Keratinocyte (primary cell): ENCODE measurements around the gene ADAM19. TPM values are rescaled to one million over a fixed set of nuclear protein-coding genes. Genes with fewer than 3 reads are reported as not detected.

Source experiments
- DNase-seq: peaks from one replicate; pipeline ENCODE4 v3.0.0-alpha.2; 2011; ENCODE audit warnings: low read depth, missing footprints, low spot score
- FAIRE-seq: peaks from 2 replicates; lab custom pipeline; 2011; peaks lifted over from hg19 to GRCh38; lab: Jason Lieb, UNC
- H2AFZ ChIP-seq: 2 replicates; pipeline ENCODE4 v1.6.0; 2012; ENCODE audit warnings: low read length, control low read depth, inconsistent platforms; ENCODE audit not compliant: control insufficient read depth
- H3K27ac ChIP-seq: 2 replicates; pipeline ENCODE4 v1.5.1; 2011; ENCODE audit warnings: low read length; ENCODE audit not compliant: control insufficient read depth, insufficient read depth
- H3K27me3 ChIP-seq: 3 replicates; pipeline ENCODE4 v1.6.0; 2011; ENCODE audit warnings: low read length; ENCODE audit not compliant: control insufficient read depth, insufficient read depth; ENCODE audit errors: extremely low read depth
- H3K36me3 ChIP-seq, 2 experiments: 2 replicates in 1 of 2; 3 replicates in 1 of 2; pipeline ENCODE4 v1.5.1; 2011; ENCODE audit warnings: low read length in 2 of 2, mild to moderate bottlenecking in 1 of 2; ENCODE audit not compliant: control insufficient read depth in 2 of 2, insufficient read depth in 2 of 2; ENCODE audit errors: extremely low read depth in 1 of 2
- H3K4me1 ChIP-seq: 3 replicates; pipeline ENCODE4 v1.5.1; 2011; ENCODE audit warnings: low read length; ENCODE audit not compliant: control insufficient read depth, insufficient read depth; ENCODE audit errors: extremely low read depth
- H3K4me2 ChIP-seq: 3 replicates; pipeline ENCODE4 v1.6.0; 2011; ENCODE audit warnings: low read depth, low read length; ENCODE audit not compliant: control insufficient read depth, insufficient read depth; ENCODE audit errors: extremely low read depth
- H3K4me3 ChIP-seq, 3 experiments: fragments of 200-600 bp in 1 of 3; sonication (generic) in 1 of 3; 2 replicates in 2 of 3; 3 replicates in 1 of 3; pipeline ENCODE4 v1.5.1; 2011 to 2016; ENCODE audit warnings: low read length in 3 of 3, mild to moderate bottlenecking in 3 of 3, control low read depth in 2 of 3, inconsistent platforms in 1 of 3, low read depth in 1 of 3, mixed read lengths in 1 of 3, mixed run types in 1 of 3, moderate library complexity in 1 of 3; ENCODE audit not compliant: control insufficient read depth in 2 of 3, insufficient read depth in 2 of 3; ENCODE audit errors: extremely low read depth in 1 of 3
- H3K79me2 ChIP-seq: 2 replicates; pipeline ENCODE4 v1.6.0; 2012; ENCODE audit warnings: low read length; ENCODE audit not compliant: control insufficient read depth, insufficient read depth
- H3K9ac ChIP-seq: 3 replicates; pipeline ENCODE4 v1.6.0; 2011; ENCODE audit warnings: low read length; ENCODE audit not compliant: control insufficient read depth, insufficient read depth; ENCODE audit errors: extremely low read depth
- H3K9me1 ChIP-seq: 3 replicates; pipeline ENCODE4 v1.6.0; 2011; ENCODE audit warnings: low read length; ENCODE audit not compliant: control insufficient read depth, insufficient read depth; ENCODE audit errors: extremely low read depth
- H3K9me3 ChIP-seq: 2 replicates; pipeline ENCODE4 v1.5.1; 2012; ENCODE audit warnings: low read depth, low read length; ENCODE audit not compliant: control insufficient read depth
- H4K20me1 ChIP-seq: 3 replicates; pipeline ENCODE4 v1.6.0; 2011; ENCODE audit warnings: low read length; ENCODE audit not compliant: control insufficient read depth, insufficient read depth; ENCODE audit errors: extremely low read depth
- CTCF ChIP-seq, 3 experiments: IDR thresholded peaks in 1 of 3; conservative IDR thresholded peaks in 1 of 3; optimal IDR thresholded peaks in 1 of 3; 2 replicates in 2 of 3; 3 replicates in 1 of 3; pipeline versions ENCODE3 to v1.5.1; 2011; ENCODE audit warnings: low read length in 3 of 3, mild to moderate bottlenecking in 3 of 3, moderate library complexity in 2 of 3, control low read depth in 1 of 3, inconsistent platforms in 1 of 3; ENCODE audit not compliant: insufficient read depth in 2 of 3; ENCODE audit errors: extremely low read depth in 1 of 3
- EZH2 ChIP-seq: IDR thresholded peaks from one replicate; pipeline ENCODE4 v1.6.1; 2012; ENCODE audit warnings: inconsistent platforms, mild to moderate bottlenecking, low read length, moderate library complexity
- dilution Hi-C: fragments of 300-500 bp; cut with MboI; formaldehyde crosslinking; loops from one replicate; pipeline ENCODE4 v1.7.0; 2020; ENCODE audit warnings: low sequenced_read_pairs; ENCODE audit not compliant: extremely low pct_ligation_motif_present
- polyA plus RNA-seq, 5 experiments: library from polyadenylated mRNA; depleted of rRNA in 3 of 5; stranded (reverse) in 3 of 5; stranded (forward) in 1 of 5; unstranded in 1 of 5; fragments of >200 nt; gene quantifications; 1 replicate in 1 of 5; 2 replicates in 3 of 5; 3 replicates in 1 of 5; pipeline versions ENCODE4 v1.2.1 to v1.2.3, GENCODE V29; 2011 to 2012; ENCODE audit warnings: missing spikeins in 2 of 5, low read depth in 1 of 5, low replicate concordance in 1 of 5

ADAM19 gene
- polyA plus RNA-seq, 1 donor (not counting 4 experiments of a cell fraction or from before 2014, with no cell fraction given), result 22.7 TPM

GRCh38 chr5:157542282-157543000 lies 33.1 kb downstream of the ADAM19 start:
- no peak overlapping the region for H2AFZ ChIP-seq
- H3K9me1 ChIP-seq, result no peaks in the 10 kb centered on the region
- H3K9me3 ChIP-seq, result no peaks in the 10 kb centered on the region
- no peak overlapping the region for H3K4me2 ChIP-seq
- FAIRE-seq (no peak), DNase-seq (no peak)
- no peak overlapping the region for H3K27ac ChIP-seq
- peaks cover 3% of the 10 kb centered on the region for H4K20me1 ChIP-seq
- H3K79me2 ChIP-seq, result peaks cover 76% of the 10 kb centered on the region
- dilution Hi-C loops, result no loop called here
- no peaks in the 10 kb centered on the region for H3K27me3 ChIP-seq
- peaks cover 0 to 1% of the 10 kb centered on the region in 2 experiments for H3K36me3 ChIP-seq
- H3K4me3 ChIP-seq, result no peak overlapping the region
- no peak overlapping the region for H3K9ac ChIP-seq
- TF ChIP-seq EZH2, result no peak
- no peak for TF ChIP-seq CTCF (optimal IDR thresholded peaks at IDR 0.05 in 1 of 3, IDR thresholded peaks at IDR 0.05 in 1 of 3, conservative IDR thresholded peaks at IDR 0.05 in 1 of 3; ENCODE audit: extremely low read depth in 1 of 3, insufficient read depth in 2 of 3, low read length in 3 of 3)
- H3K4me1 ChIP-seq, result no peaks in the 10 kb centered on the region

GRCh38 chr5:157541447-157542118 lies 34.0 kb downstream of the ADAM19 start:
- H3K79me2 ChIP-seq, result peaks cover 68% of the 10 kb centered on the region

More at GRCh38 chr5:157541447-157542118, 34.0 kb downstream of the ADAM19 start:
- dilution Hi-C loops, result no loop called here
- Histone ChIP-seq H3K4me3 (no peak overlapping the region), H4K20me1 (peaks cover 3% of the 10 kb centered on the region), H3K36me3 (peaks cover 0 to 3% of the 10 kb centered on the region in 2 experiments), H3K27ac (no peak overlapping the region), H3K9me1 (no peaks in the 10 kb centered on the region), H2AFZ (no peak overlapping the region), H3K9me3 (no peaks in the 10 kb centered on the region), H3K27me3 (no peaks in the 10 kb centered on the region), H3K4me1 (no peaks in the 10 kb centered on the region), H3K9ac (no peak overlapping the region), H3K4me2 (no peak overlapping the region)
- FAIRE-seq, result no peak
- no peak for TF ChIP-seq CTCF (optimal IDR thresholded peaks at IDR 0.05 in 1 of 3, IDR thresholded peaks at IDR 0.05 in 1 of 3, conservative IDR thresholded peaks at IDR 0.05 in 1 of 3; ENCODE audit: extremely low read depth in 1 of 3, insufficient read depth in 2 of 3, low read length in 3 of 3)
- TF ChIP-seq EZH2, result no peak
- DNase-seq, result no peak
